HG02943 (cell line): Measurements from ENCODE around the gene PCBP3.
A peak's percentile ranks its signal among the peaks of the same experiment; 100 is the strongest.
"Not testable (repeated sequence)": the region's sequence is repeated elsewhere in the genome, so short reads cannot be mapped to it uniquely, and the experiment has no call there.

Experiments
- ATAC-seq: cut with Tn5 transposase; IDR thresholded peaks from one replicate; pipeline ENCODE4 v1.9.1; 2021; ENCODE audit warnings: mild to moderate bottlenecking, low read depth, moderate library complexity; ENCODE audit not compliant: unreplicated experiment

The PCBP3 gene

GRCh38 chr21:45643021-45643980 is at the start of gene PCBP3:
TSS of gene PCBP3 (plus strand) at chr21:45643725. CDS start at chr21:45850086, 206,361 bp downstream.
- peak; percentile 54 for ATAC-seq

DNA sequence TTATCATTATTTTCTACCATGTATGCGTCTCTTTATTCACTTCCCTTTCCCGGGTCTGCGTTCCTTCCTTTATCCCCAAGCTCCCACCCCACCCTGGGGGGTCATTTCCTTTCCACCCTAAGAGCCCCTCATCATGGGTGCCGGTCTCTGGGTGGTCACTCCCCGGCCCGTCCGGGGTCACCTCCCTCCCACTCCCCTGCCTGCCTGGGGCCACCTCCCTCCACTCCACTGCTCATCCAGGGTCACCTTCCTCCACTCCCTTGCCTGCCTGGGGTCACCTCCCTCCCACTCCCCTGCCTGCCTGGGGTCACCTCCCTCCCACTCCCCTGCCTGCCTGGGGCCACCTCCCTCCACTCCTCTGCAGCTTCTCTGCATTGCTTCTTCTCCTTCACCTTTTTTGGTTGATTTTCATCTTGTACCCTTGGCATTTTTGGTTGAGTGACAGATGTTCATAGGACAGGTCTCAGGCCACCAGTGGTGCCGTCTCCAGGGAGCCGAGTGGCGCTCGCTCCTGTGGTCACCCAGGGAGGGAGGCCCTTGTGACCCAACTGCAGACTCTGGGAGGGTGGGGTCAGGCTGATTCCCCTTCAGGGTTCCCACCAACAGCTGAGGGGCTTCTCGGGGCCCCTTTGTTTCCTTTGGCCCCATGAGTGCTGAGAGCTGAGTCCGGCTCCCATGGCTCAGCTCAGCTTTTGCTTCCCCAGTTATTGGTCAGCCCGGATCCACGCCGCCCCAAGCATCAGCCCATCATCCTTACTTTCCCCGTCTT is 48.6 kb upstream of the PCBP3 start:
- ATAC-seq: no peak

DNA sequence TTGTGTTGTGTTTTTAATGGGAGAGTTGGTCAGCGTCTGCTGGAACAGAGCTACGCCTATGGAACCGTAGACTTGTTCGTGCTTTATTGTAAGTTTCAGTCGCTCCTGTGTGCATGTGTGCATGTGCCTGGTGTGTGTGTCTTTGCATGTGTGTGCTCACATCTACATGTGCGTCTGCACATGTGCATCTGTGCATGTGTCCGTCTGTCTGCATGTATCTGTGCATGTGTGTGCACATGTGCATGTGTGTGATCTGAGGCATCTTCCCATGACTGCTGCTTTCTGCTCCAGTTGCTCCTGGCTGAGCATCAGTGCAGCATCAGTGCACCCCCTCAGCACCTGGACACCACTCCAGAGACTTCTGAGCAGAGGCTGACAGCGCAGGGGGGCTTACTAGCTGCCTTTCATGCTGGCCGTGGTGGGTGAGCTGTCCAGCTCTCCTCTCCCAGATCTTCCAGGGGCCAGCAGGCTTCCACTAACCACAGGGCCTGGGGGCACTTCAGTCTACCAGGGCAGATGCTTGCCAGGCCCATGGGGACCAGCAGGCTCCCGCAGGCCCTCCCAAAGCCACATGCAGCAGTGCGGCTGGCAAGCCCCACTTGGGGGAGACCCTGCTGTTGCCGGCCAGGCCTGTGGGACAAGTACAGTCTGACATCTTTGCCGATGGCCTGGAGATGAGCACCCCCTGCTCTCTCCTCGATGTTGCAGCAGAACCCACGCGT is 47.8 kb upstream of the PCBP3 start:
- no peak for ATAC-seq

- no peak for ATAC-seq
Measured at GRCh38 chr21:45596704-45597318, 46.7 kb upstream of the PCBP3 start.

DNA sequence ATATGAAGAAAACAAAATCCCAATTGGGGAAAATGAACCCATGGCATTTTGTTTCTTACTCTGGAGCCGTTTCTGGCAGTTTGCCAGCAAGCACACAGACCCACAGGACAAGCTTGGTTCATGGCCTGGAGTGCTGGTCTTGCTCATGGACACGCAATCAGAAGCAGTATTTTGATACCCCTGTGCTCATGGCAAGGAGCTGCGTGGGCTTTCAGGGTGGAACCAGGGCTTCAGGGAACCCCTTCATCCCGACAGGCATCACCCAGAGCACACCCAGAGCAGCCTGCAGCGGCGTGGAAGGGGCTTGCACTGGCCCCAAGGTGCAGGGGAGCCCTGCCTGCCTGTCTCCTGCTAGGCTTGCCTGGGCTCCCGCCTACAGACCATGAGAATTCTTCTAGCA is 45.4 kb upstream of the PCBP3 start:
- ATAC-seq: no peak

DNA sequence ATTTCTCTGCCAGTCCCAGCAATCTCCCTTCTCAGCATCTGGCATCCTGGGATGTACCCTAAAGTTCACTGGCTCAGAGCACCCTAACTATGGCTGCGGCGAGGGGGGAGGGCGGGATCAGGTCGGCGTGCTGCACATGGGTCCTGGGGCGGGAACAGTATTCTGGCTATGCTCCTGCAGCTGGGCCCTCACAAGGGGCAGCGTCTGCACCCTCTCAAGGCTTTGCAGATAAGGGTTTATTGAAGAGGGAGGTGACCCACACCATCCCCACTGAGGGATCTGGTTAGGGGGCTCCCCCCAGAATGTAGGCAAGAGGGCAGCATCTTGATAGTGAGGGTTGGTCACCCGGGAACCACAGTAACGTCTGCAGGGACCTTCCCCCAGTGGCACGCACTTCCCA is 44.9 kb upstream of the PCBP3 start:
- no peak for ATAC-seq

DNA sequence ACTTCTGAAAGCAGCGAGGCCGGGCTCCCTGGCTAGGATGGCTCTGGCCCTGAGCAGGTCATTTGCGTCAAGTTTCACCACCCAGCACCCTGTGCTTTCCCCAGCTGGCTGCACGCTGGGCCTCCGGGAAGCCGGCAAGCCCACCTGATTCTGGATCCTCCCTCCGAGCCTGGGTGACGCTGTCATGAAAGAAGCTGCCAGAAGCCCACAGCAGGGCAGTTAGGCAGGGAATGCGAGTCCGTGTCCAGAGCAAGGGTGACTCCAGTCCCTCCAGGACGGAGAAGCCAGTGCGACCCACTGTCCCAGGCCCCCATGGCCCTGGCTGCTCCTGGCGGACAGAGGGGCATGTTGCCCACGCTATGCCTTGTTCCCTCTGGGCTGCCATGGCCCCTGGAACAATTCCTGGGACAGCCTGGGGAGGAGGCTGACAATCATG is 44.4 kb upstream of the PCBP3 start:
- no peak for ATAC-seq

DNA sequence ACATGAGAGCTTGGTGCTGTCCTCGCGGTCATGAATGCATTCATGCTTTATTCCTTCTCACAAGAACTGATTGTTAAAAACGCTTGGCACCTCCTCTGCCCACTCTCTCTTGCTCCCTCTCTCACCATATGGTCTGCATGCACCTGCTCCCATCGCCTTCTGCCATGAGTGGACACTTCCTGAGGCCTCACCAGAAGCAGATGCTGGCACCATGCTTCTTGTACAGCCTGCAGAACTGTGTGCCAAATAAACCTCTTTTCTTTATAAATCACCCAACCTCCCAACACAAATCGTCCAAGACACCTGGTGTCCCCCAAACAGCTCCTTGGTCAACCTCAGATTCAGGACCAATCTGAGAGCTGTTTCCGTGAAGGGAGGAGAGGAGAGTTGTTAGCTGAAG is 43.3 kb upstream of the PCBP3 start:
- ATAC-seq: no peak

DNA sequence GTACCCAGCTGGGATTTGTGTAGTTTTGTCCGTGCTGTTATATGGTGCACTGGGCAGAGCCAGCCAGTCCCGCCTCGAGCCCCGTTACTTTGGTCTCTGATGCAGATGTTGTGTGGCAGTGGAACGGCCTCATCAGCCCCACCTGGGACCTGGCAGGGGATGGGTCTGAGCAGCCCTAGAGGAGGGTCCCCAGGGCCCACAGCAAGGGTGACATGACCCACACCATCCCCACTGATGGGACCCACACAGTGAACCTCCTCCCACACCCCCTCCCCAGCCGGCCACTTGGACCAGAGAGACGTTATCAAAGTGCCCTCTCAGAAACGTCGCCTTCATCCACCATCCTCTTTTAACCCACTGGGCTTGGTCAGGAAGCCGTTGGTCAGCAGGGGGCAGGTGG is 42.0 kb upstream of the PCBP3 start:
- ATAC-seq: no peak

GRCh38 chr21:45602106-45602505 is 41.4 kb upstream of the PCBP3 start:
- ATAC-seq: no peak

DNA sequence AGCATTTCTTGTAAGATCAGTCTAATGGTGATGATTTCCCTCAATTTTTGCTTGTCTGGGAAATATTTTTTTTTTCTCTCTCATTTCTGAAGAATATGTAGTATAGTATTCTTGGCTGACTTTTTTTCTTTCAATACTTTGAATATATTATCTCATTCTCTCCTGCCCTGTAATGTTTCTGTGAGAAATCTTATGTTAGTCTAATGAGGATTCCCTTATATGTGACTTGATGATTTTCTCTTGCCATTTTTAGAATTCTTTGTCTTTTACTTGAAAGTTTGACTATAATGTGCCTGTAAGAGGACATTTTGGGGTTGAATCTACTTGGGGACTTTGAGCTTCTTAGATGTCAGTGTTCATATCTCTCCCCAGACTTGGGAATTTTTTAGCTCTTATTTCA is 40.0 kb upstream of the PCBP3 start:
- no peak for ATAC-seq

DNA sequence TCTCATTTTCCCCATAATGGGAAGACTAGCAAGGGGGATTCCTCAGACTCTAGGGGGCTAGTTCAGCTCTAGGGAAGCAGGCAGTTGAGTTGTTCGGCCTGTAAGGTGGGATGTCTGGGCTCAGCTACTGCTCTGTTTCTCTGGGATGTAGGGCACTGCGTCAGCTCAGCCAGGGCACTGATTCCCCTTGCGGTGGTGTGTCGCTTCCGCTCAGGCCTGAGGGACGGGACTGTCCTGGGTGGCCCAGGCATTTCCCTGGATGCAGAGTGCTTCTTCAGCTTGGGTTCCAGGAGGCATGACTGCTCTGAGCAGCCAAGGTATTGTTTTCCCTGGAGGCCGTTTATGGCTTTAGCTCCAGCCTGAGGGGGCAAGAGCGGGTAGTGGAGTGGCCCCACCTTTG is 38.8 kb upstream of the PCBP3 start:
- ATAC-seq: not testable (repeated sequence)

- ATAC-seq: no peak
Measured at GRCh38 chr21:45607021-45607908, 36.3 kb upstream of the PCBP3 start.

- ATAC-seq: no peak
Measured at GRCh38 chr21:45607909-45608295, 35.6 kb upstream of the PCBP3 start.

DNA sequence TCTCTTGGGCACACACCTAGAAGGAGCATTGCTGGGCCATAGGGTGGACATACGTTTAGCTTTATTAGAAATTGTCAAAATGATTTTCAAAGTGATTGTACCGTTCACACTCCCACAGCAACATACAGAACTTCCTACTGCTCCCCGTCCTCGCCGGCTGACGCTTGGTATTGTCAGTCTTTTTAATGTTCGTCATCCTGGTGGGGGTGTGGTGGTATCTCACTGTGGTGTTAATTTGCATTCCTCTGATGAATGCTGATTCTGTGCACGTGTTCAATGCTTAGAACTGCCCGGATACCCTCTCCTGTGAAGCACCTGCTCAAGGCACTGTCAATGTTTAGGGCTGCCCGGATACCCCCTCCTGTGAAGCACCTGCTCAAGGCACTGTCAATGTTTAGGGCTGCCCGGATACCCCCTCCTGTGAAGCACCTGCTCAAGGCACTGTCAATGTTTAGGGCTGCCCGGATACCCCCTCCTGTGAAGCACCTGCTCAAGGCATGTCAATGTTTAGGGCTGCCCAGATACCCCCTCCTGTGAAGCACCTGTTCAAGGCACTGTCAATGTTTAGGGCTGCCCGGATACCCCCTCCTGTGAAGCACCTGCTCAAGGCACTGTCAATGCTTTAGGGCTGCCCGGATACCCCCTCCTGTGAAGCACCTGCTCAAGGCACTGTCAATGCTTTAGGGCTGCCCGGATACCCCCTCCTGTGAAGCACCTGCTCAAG is 34.6 kb upstream of the PCBP3 start:
- ATAC-seq: not testable (repeated sequence)

GRCh38 chr21:45609616-45610015 is 33.9 kb upstream of the PCBP3 start:
- not testable (repeated sequence) for ATAC-seq

- no peak for ATAC-seq
Measured at GRCh38 chr21:45611296-45611695, 32.2 kb upstream of the PCBP3 start.

DNA sequence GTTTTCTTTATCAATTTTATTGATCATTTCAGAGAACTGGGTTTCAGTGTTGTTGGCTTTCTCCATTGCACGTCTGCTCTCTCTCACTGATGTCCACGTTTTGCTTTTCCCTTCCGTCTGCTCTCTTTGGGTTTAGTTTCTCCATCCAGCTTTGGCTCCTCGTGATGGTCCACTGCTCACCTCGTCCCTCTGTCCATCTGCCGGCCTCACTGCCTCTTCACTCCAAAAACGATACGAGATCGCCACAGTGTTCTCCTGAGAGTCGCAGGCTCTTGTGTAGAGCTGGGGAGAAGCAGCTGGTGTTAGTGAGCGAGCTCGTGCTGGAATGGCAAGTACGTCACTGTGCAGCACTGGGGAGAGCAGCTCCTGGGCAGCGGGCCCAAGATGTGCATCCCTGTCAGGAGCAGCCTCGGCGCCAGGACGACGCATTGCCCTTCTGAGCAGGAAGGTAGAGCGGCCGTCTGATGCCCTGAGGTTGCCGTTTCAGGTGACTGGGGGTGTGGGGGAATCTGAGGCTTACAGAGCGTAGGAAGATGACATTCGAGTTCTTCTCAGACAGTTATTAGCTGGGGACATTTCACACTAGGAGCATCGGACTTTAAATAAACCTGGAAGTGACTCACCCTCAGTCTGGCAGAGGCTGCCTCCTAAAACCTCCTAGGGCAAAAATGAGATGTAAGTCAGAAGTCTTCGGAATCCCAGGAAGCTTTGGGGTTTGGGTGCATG is 31.4 kb upstream of the PCBP3 start:
- ATAC-seq: no peak
